Measurements from ENCODE around the gene ARAP2.

ARAP2 gene

DNA sequence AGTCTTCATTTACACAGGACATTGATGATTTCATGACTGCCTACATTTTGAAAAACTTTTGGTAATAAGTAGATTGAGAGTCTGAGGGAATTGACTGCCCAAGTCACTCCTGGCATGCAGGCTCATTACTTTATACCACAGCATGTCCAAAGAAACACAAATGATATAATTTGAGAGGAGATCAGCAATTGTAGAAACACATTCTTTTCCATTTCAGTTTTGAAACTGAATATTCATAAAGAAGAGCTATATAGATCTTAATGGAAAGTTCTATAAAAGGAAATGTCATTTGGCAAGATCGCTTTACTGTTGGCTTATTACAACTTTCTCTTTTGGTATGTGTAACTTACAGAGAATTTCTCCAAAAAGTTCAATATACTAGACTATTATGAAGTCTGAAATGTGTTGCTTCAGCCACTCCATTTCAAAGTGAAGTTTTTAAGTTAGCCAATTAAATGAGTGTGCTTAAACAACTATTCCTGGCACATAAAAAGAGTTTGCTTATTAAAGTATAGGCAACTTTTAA, 158.0 kb downstream of the ARAP2 start (continued):
- no peak for TF ChIP-seq KLF1 (tag by site-specific recombination; IDR thresholded peaks at IDR 0.05)

DNA sequence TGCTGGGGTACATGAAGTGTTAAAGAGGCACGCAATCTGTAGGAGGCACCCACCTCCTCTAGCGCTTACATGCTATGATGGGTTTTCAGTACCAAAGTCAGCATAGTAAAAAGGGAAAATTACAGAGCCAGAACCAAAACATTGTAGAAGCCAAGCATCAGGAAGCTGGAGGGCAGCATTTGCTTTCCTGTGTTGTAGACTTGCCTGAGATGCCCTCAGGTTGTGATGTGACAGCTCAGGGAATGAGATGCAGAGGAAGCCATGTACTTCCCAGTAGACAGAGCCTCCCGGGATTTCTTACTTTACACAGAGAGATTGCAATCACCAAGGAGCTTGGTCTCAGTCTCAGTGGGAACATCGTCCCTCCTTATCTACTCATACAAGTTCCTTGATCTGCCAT, 161.5 kb downstream of the ARAP2 start:
- Histone ChIP-seq H3K4me3 (ENCODE audit: low read depth, low read length) (no peak overlapping the region), H3K27ac (ENCODE audit: extremely low read depth, low read depth, low read length) (no peak overlapping the region), H3K4me1 (ENCODE audit: control insufficient read depth, insufficient read depth, low read length) (no peaks in the 10 kb centered on the region), H3K9me3 (ENCODE audit: control insufficient read depth, insufficient read depth, low read depth, low read length) (no peaks in the 10 kb centered on the region), H3K36me3 (ENCODE audit: control insufficient read depth in 2 of 2, insufficient read depth in 1 of 2, low read length in 2 of 2) (no peaks in the 10 kb centered on the region)
- POLR2A ChIA-PET, result no interaction called here
- CTCF ChIA-PET, result no interaction called here
- TF ChIP-seq, protein P1, sequence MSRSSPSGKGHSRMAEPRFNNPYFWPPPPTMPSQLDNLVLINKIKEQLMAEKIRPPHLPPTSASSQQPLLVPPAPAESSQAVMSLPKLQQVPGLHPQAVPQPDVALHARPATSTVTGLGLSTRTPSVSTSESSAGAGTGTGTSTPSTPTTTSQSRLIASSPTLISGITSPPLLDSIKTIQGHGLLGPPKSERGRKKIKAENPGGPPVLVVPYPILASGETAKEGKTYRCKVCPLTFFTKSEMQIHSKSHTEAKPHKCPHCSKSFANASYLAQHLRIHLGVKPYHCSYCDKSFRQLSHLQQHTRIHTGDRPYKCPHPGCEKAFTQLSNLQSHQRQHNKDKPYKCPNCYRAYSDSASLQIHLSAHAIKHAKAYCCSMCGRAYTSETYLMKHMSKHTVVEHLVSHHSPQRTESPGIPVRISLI (tag by site-specific recombination; IDR thresholded peaks at IDR 0.05), result no peak
- no peak for TF ChIP-seq ZNF404 (tag by site-specific recombination; IDR thresholded peaks at IDR 0.05)
- TF ChIP-seq GFI1B (tag by site-specific recombination; IDR thresholded peaks at IDR 0.05), result no peak
- TF ChIP-seq, protein P2, sequence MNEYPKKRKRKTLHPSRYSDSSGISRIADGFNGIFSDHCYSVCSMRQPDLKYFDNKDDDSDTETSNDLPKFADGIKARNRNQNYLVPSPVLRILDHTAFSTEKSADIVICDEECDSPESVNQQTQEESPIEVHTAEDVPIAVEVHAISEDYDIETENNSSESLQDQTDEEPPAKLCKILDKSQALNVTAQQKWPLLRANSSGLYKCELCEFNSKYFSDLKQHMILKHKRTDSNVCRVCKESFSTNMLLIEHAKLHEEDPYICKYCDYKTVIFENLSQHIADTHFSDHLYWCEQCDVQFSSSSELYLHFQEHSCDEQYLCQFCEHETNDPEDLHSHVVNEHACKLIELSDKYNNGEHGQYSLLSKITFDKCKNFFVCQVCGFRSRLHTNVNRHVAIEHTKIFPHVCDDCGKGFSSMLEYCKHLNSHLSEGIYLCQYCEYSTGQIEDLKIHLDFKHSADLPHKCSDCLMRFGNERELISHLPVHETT (tag by site-specific recombination; IDR thresholded peaks at IDR 0.05), result no peak
- no peak for TF ChIP-seq WT1 (tag by site-specific recombination; IDR thresholded peaks at IDR 0.05)
- no peak for TF ChIP-seq ZNF24 (tag by site-specific recombination; IDR thresholded peaks at IDR 0.05)
- no peak for TF ChIP-seq ZNF777 (tag by site-specific recombination; IDR thresholded peaks at IDR 0.05; ENCODE audit: borderline replicate concordance)
- TF ChIP-seq ZNF19 (tag by site-specific recombination; IDR thresholded peaks at IDR 0.05; ENCODE audit: low read depth), result no peak
- TF ChIP-seq, protein P3, sequence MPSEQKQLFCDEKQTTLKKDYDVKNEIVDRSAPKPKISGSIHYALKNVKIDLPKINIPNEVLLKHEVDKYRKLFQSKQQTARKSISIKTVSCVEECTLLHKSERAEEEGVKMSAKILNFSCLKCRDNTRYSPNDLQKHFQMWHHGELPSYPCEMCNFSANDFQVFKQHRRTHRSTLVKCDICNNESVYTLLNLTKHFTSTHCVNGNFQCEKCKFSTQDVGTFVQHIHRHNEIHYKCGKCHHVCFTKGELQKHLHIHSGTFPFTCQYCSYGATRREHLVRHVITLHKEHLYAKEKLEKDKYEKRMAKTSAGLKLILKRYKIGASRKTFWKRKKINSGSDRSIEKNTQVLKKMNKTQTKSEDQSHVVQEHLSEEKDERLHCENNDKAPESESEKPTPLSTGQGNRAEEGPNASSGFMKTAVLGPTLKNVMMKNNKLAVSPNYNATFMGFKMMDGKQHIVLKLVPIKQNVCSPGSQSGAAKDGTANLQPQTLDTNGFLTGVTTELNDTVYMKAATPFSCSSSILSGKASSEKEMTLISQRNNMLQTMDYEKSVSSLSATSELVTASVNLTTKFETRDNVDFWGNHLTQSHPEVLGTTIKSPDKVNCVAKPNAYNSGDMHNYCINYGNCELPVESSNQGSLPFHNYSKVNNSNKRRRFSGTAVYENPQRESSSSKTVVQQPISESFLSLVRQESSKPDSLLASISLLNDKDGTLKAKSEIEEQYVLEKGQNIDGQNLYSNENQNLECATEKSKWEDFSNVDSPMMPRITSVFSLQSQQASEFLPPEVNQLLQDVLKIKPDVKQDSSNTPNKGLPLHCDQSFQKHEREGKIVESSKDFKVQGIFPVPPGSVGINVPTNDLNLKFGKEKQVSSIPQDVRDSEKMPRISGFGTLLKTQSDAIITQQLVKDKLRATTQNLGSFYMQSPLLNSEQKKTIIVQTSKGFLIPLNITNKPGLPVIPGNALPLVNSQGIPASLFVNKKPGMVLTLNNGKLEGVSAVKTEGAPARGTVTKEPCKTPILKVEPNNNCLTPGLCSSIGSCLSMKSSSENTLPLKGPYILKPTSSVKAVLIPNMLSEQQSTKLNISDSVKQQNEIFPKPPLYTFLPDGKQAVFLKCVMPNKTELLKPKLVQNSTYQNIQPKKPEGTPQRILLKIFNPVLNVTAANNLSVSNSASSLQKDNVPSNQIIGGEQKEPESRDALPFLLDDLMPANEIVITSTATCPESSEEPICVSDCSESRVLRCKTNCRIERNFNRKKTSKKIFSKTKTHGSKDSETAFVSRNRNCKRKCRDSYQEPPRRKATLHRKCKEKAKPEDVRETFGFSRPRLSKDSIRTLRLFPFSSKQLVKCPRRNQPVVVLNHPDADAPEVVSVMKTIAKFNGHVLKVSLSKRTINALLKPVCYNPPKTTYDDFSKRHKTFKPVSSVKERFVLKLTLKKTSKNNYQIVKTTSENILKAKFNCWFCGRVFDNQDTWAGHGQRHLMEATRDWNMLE (tag by site-specific recombination; conservative IDR thresholded peaks at IDR 0.05; ENCODE audit: low read depth), result no peak
- TF ChIP-seq ZNF830 (tag by site-specific recombination; IDR thresholded peaks at IDR 0.05; ENCODE audit: low read depth), result no peak
- no peak for TF ChIP-seq ZNF221 (tag by site-specific recombination; IDR thresholded peaks at IDR 0.05; ENCODE audit: borderline replicate concordance)
- TF ChIP-seq BCL11A (tag by site-specific recombination; IDR thresholded peaks at IDR 0.05; ENCODE audit: low read depth), result no peak
- no peak for TF ChIP-seq EGR2 (tag by site-specific recombination; IDR thresholded peaks at IDR 0.05; ENCODE audit: low read depth)
- TF ChIP-seq, protein P4, sequence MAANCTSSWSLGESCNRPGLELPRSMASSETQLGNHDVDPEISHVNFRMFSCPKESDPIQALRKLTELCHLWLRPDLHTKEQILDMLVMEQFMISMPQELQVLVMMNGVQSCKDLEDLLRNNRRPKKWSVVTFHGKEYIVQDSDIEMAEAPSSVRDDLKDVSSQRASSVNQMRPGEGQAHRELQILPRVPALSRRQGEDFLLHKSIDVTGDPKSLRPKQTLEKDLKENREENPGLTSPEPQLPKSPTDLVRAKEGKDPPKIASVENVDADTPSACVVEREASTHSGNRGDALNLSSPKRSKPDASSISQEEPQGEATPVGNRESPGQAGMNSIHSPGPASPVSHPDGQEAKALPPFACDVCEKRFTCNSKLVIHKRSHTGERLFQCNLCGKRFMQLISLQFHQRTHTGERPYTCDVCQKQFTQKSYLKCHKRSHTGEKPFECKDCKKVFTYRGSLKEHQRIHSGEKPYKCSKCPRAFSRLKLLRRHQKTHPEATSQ (tag by site-specific recombination; IDR thresholded peaks at IDR 0.05), result no peak
- no peak for TF ChIP-seq ZNF768 (tag by site-specific recombination; IDR thresholded peaks at IDR 0.05)
- TF ChIP-seq ZNF792 (tag by site-specific recombination; IDR thresholded peaks at IDR 0.05), result no peak
- TF ChIP-seq ZFHX2 (tag by site-specific recombination; conservative IDR thresholded peaks at IDR 0.05), result no peak
- TF ChIP-seq, protein P5, sequence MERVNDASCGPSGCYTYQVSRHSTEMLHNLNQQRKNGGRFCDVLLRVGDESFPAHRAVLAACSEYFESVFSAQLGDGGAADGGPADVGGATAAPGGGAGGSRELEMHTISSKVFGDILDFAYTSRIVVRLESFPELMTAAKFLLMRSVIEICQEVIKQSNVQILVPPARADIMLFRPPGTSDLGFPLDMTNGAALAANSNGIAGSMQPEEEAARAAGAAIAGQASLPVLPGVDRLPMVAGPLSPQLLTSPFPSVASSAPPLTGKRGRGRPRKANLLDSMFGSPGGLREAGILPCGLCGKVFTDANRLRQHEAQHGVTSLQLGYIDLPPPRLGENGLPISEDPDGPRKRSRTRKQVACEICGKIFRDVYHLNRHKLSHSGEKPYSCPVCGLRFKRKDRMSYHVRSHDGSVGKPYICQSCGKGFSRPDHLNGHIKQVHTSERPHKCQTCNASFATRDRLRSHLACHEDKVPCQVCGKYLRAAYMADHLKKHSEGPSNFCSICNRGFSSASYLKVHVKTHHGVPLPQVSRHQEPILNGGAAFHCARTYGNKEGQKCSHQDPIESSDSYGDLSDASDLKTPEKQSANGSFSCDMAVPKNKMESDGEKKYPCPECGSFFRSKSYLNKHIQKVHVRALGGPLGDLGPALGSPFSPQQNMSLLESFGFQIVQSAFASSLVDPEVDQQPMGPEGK (tag by site-specific recombination; IDR thresholded peaks at IDR 0.05), result no peak
- TF ChIP-seq ZNF138 (tag by site-specific recombination; IDR thresholded peaks at IDR 0.05; ENCODE audit: borderline replicate concordance), result no peak

All from HEK293 (cell line).